K562 (cell line): ENCODE measurements around the gene SLC8A2. TPM values are rescaled to one million over a fixed set of nuclear protein-coding genes. Genes with fewer than 3 reads are reported as not detected.
A peak's percentile ranks its signal among the peaks of the same experiment; 100 is the strongest.

ENCODE experiments used
- ETS2 ChIP-seq: IDR thresholded peaks from 2 replicates; pipeline ENCODE4 v1.6.1; 2016; ENCODE audit warnings: borderline replicate concordance, missing genetic modification characterization, mild to moderate bottlenecking, moderate library complexity, missing compliant biosample characterization; ENCODE audit not compliant: poor library complexity, severe bottlenecking
- GTF2E2 ChIP-seq: fragments of 200-800 bp; sonication (Bioruptor generic); IDR thresholded peaks from 2 replicates; pipeline ENCODE4 v1.6.1; 2016; ENCODE audit warnings: missing genetic modification characterization, missing compliant biosample characterization
- HDAC8 ChIP-seq: fragments of 450-650 bp; IDR thresholded peaks from 2 replicates; pipeline ENCODE4 v1.6.1; 2016; ENCODE audit warnings: mild to moderate bottlenecking, missing genetic modification characterization, moderate library complexity, missing compliant biosample characterization
- HNRNPLL ChIP-seq: fragments of 200-400 bp; formaldehyde crosslinking; IDR thresholded peaks from 2 replicates; pipeline ENCODE4 v1.6.1; 2017; ENCODE audit warnings: low read length, low read depth, mild to moderate bottlenecking; ENCODE audit not compliant: poor library complexity, severe bottlenecking
- NR1H2 ChIP-seq: sonication (generic); formaldehyde crosslinking; IDR thresholded peaks from 2 replicates; pipeline ENCODE4 v1.4.0; 2020; ENCODE audit warnings: mild to moderate bottlenecking, missing genetic modification reagents
- NR2C2 ChIP-seq, 2 experiments: fragments of 200-800 bp in 1 of 2; sonication (Bioruptor generic) in 1 of 2; sonication (generic) in 1 of 2; formaldehyde crosslinking in 1 of 2; IDR thresholded peaks; 2 replicates each; pipeline versions ENCODE4 v1.6.1 to v1.8.0; 2016 to 2022; ENCODE audit warnings: mild to moderate bottlenecking in 1 of 2, missing compliant biosample characterization in 1 of 2, missing genetic modification characterization in 1 of 2, missing genetic modification reagents in 1 of 2
- POLR3G ChIP-seq: IDR thresholded peaks from 2 replicates; pipeline ENCODE4 v1.6.1; 2011; ENCODE audit not compliant: insufficient read length, insufficient replicate concordance; ENCODE audit errors: extremely low read depth
- PTBP1 ChIP-seq: fragments of 200-400 bp; formaldehyde crosslinking; IDR thresholded peaks from 2 replicates; pipeline ENCODE4 v1.6.1; 2017; ENCODE audit warnings: low read depth, low read length
- PYGO2 ChIP-seq: fragments of 450-650 bp; IDR thresholded peaks from 2 replicates; pipeline ENCODE4 v1.6.1; 2016; ENCODE audit warnings: mild to moderate bottlenecking, missing genetic modification characterization, moderate library complexity, missing compliant biosample characterization
- SMARCB1 ChIP-seq: IDR thresholded peaks from 2 replicates; pipeline ENCODE4 v1.6.1; 2011; ENCODE audit warnings: improper control_type of control experiment, low read depth; ENCODE audit not compliant: insufficient read length
- TSC22D4 ChIP-seq: fragments of 450-650 bp; IDR thresholded peaks from 2 replicates; pipeline ENCODE4 v1.6.1; 2016; ENCODE audit warnings: missing genetic modification characterization, missing biosample characterization, control low read depth
- U2AF1 ChIP-seq: fragments of 200-400 bp; formaldehyde crosslinking; optimal IDR thresholded peaks from 2 replicates; pipeline ENCODE3; 2017; ENCODE audit warnings: mild to moderate bottlenecking, low read depth, low read length, moderate library complexity
- ZNF696 ChIP-seq: fragments of 250-450 bp; sonication (Bioruptor Pico); conservative IDR thresholded peaks from 2 replicates; pipeline ENCODE4 v1.4.0; 2020; ENCODE audit warnings: mild to moderate bottlenecking, moderate library complexity
- ZNF699 ChIP-seq: fragments of 250-450 bp; sonication (Bioruptor Pico); IDR thresholded peaks from 2 replicates; pipeline ENCODE4 v1.8.0; 2021; ENCODE audit warnings: mild to moderate bottlenecking, moderate library complexity; ENCODE audit not compliant: insufficient replicate concordance
- ZNF75A ChIP-seq: fragments of 450-650 bp; formaldehyde crosslinking; IDR thresholded peaks from 2 replicates; pipeline ENCODE4 v1.4.0; 2020; ENCODE audit warnings: mild to moderate bottlenecking
- ZNF785 ChIP-seq: fragments of 250-450 bp; sonication (Bioruptor Pico); IDR thresholded peaks from 2 replicates; pipeline ENCODE4 v1.4.0; 2020; ENCODE audit warnings: mild to moderate bottlenecking
- polyA plus RNA-seq, 8 experiments: library from polyadenylated mRNA; depleted of rRNA in 4 of 8; stranded (reverse) in 5 of 8; unstranded in 3 of 8; fragments of >200 nt; fragmentation: Nextera tagmentation in 2 of 8; fragmentation: Illumina TruSeq in 1 of 8; extraction: Ambion mirVana in 2 of 8; extraction: Trizol in 1 of 8; gene quantifications; 2 replicates each; pipeline versions ENCODE4 v1.2.1 to v1.2.3, GENCODE V29; 2011 to 2014; ENCODE audit warnings: inconsistent platforms in 1 of 8, missing spikeins in 1 of 8
- total RNA-seq, 7 experiments: library from RNA; depleted of rRNA in 6 of 7; stranded (reverse); fragments of >200 nt in 6 of 7; fragmentation: Illumina TruSeq in 2 of 7; extraction: Trizol in 2 of 7; gene quantifications; 2 replicates each; pipeline versions ENCODE4 v1.2.1 to v1.2.3, GENCODE V29; 2011 to 2021; ENCODE audit warnings: low replicate concordance in 1 of 7
- TF ChIP-seq, protein P1 (sequence below): fragments of 250-450 bp; sonication (Bioruptor Pico); IDR thresholded peaks from 2 replicates; pipeline ENCODE4 v1.8.0; 2021; ENCODE audit warnings: moderate library complexity, mild to moderate bottlenecking, inconsistent platforms
- TF ChIP-seq, protein P2 (sequence below): sonication (generic); formaldehyde crosslinking; IDR thresholded peaks from 2 replicates; pipeline ENCODE4 v1.8.0; 2022; ENCODE audit warnings: missing genetic modification reagents, mild to moderate bottlenecking, borderline replicate concordance
- TF ChIP-seq, protein P3 (sequence below): sonication (generic); formaldehyde crosslinking; IDR thresholded peaks from 2 replicates; pipeline ENCODE4 v1.4.0; 2020; ENCODE audit warnings: mild to moderate bottlenecking, missing genetic modification reagents

The SLC8A2 gene
- total and polyA plus RNA-seq, 9 of the 15 experiments (the other 6 are each of a cell fraction or from before 2014, with no cell fraction given): 0.07 to 0.66 (median 0.24) TPM; not detected in 3

DNA sequence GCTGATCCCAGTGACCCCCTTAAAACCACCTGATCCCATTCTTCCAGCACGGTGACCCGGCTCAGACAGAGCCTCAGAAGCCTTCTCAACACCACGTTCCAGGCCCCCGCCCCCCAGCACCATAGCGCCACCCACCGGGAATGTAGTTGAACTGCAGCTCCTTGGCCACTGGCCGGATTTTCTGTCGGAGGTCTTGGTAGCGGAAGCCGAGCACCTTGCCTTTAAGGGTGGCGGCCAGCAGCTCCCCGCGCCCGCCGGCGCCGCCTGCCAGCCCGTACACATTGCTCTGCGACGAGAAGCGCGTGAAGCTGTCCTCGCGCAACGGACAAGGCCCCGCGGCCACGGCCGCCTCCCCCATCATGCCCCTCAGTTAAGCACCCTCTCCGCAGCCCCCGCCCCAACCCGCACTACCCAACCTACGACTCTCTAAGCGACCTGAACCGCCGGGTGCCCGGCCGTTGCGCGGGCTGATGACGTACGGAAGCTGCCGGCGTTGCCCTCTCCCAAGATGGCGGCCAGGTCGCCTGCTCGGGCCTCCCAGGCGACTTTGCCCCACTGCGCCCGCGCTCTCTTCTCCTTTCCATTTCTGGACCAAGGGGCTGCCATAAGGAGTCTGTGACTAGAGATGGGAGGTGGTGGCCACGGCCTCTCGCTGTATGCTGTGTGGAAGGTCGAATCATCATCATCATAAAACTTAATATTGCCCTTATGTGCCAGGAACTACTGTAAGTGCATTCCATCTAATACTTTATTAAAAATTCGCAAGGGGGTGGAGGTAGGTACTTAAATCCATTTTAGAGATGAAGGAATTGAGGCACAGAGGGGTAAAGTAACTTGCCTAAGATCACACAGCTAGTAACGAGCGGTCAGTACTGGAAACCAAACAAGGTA is 12.4 kb upstream of the SLC8A2 start, which contains the start of gene KPTN (continued):
- 0 out of 2 replicates have a peak, but pooled peaks have one; percentile 21 for TF ChIP-seq NR1H2
- peak; percentile 40; the same call in 1 of the 2 replicates for TF ChIP-seq NR2C2 (CRISPR knock-in tag; IDR thresholded peaks at IDR 0.05)
- TF ChIP-seq NR2C2 (tag; IDR thresholded peaks at IDR 0.05): peak; percentile 92
- TF ChIP-seq HDAC8 (tag): no peak
- no peak for TF ChIP-seq ZNF699
- no peak for TF ChIP-seq POLR3G
- no peak for TF ChIP-seq ETS2 (tag)
- TF ChIP-seq, protein P1, sequence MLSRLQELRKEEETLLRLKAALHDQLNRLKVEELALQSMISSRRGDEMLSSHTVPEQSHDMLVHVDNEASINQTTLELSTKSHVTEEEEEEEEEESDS (CRISPR knock-in tag): no peak
- no peak for TF ChIP-seq TSC22D4
- TF ChIP-seq, protein P2, sequence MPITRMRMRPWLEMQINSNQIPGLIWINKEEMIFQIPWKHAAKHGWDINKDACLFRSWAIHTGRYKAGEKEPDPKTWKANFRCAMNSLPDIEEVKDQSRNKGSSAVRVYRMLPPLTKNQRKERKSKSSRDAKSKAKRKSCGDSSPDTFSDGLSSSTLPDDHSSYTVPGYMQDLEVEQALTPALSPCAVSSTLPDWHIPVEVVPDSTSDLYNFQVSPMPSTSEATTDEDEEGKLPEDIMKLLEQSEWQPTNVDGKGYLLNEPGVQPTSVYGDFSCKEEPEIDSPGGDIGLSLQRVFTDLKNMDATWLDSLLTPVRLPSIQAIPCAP (CRISPR knock-in tag): no peak
- peak; percentile 98 for TF ChIP-seq ZNF696 (CRISPR knock-in tag)
- TF ChIP-seq GTF2E2 (tag): peak; percentile 77; the same call in 1 of the 2 replicates
- TF ChIP-seq PTBP1: peak; percentile 94
- no peak for TF ChIP-seq U2AF1
- TF ChIP-seq PYGO2: no peak
- no peak for TF ChIP-seq HNRNPLL
- no peak for TF ChIP-seq ZNF785
- TF ChIP-seq ZNF75A: 0 out of 2 replicates have a peak, but pooled peaks have one; percentile 13
- TF ChIP-seq, protein P3, sequence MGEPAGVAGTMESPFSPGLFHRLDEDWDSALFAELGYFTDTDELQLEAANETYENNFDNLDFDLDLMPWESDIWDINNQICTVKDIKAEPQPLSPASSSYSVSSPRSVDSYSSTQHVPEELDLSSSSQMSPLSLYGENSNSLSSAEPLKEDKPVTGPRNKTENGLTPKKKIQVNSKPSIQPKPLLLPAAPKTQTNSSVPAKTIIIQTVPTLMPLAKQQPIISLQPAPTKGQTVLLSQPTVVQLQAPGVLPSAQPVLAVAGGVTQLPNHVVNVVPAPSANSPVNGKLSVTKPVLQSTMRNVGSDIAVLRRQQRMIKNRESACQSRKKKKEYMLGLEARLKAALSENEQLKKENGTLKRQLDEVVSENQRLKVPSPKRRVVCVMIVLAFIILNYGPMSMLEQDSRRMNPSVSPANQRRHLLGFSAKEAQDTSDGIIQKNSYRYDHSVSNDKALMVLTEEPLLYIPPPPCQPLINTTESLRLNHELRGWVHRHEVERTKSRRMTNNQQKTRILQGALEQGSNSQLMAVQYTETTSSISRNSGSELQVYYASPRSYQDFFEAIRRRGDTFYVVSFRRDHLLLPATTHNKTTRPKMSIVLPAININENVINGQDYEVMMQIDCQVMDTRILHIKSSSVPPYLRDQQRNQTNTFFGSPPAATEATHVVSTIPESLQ (CRISPR knock-in tag): peak; percentile 63; the same call in 1 of the 2 replicates
- no peak for TF ChIP-seq SMARCB1
